Activated CD8-positive, alpha-beta T cell treated with anti-CD3 and anti-CD28 coated beads for 36 hours (primary cell): ENCODE data around the gene SPATA46. TPM values are rescaled to one million over a fixed set of nuclear protein-coding genes. Genes with fewer than 3 reads are reported as not detected.

ENCODE experiments used
- ATAC-seq: fragments of 200-7000 bp; cut with Tn5 transposase; one replicate; pipeline ENCODE4 v1.10.0; 2021; ENCODE audit warnings: mild to moderate bottlenecking, moderate library complexity
- CTCF ChIA-PET: fragments of 350-600 bp; sonication (Branson Sonifier 250); formaldehyde crosslinking; loops from one replicate; lab custom pipeline; 2021; ENCODE audit warnings: antibody characterized with exemption; lab: Charles Lee
- POLR2A ChIA-PET: fragments of 350-600 bp; sonication (Branson Sonifier 250); formaldehyde crosslinking; loops from one replicate; lab custom pipeline; 2021; ENCODE audit warnings: antibody characterized with exemption; lab: Charles Lee
- DNase-seq: peaks from one replicate; pipeline ENCODE4 v3.0.0-alpha.2; 2020
- H3K27ac Mint-ChIP-seq: one replicate; pipeline ENCODE4 v1.8.0; 2021; ENCODE audit warnings: mild to moderate bottlenecking, mixed read lengths
- H3K27me3 Mint-ChIP-seq: one replicate; pipeline ENCODE4 v1.8.0; 2021; ENCODE audit warnings: mixed read lengths
- H3K36me3 Mint-ChIP-seq: one replicate; pipeline ENCODE4 v1.8.0; 2021; ENCODE audit warnings: low read depth, mixed read lengths
- H3K4me1 Mint-ChIP-seq: one replicate; pipeline ENCODE4 v1.8.0; 2021; ENCODE audit warnings: low read depth, mixed read lengths
- H3K4me3 Mint-ChIP-seq: one replicate; pipeline ENCODE4 v1.8.0; 2021; ENCODE audit warnings: mild to moderate bottlenecking, moderate library complexity, mixed read lengths
- H3K9me3 Mint-ChIP-seq: one replicate; pipeline ENCODE4 v1.8.0; 2021; ENCODE audit warnings: mixed read lengths
- intact Hi-C: fragments of 100-400 bp; cut with micrococcal nuclease; formaldehyde crosslinking; loops from one replicate; pipeline ENCODE4 v1.10.0; 2022
- total RNA-seq, 2 experiments: library from RNA; stranded (reverse); gene quantifications; one replicate each; pipeline ENCODE4 v1.2.3, GENCODE V29; 2021
- TF ChIP-seq, protein P1 (sequence below): fragments of 200-600 bp; IDR thresholded peaks from one replicate; pipeline ENCODE4 v1.8.0; 2022; ENCODE audit warnings: antibody characterized with exemption, mild to moderate bottlenecking

SPATA46 gene
- total RNA-seq, 2 experiments from 2014 or later, result not detected

DNA sequence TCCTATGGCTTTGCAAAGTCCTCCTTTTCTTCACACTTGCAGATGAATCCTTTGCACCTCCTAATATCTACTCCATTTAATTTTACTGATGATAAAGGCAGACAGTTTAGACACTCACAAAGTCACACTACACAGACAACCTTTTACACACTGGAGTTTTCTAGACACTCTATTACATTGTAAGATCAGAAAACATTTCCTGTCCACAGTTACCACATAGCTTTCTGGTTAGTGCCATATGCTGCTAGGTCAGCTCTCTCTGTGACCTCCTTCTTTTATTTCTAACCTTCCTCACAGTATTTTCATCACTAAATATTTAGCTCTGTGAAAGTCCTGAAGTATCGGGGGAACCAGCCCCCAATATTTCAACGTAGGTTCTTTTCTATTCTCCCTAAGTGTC is 30.2 kb upstream of the SPATA46 start:
- H3K4me3 Mint-ChIP-seq, result no peak overlapping the region
- peaks cover 12% of the 10 kb centered on the region for H3K27me3 Mint-ChIP-seq
- no peak overlapping the region for H3K27ac Mint-ChIP-seq
- intact Hi-C loops, result no loop called here
- POLR2A ChIA-PET, result interaction anchor here (0.6 kb wide), 1 partner anchor 78 kb away, joined by 3 read pairs; no protein-coding TSS in a partner anchor
- H3K4me1 Mint-ChIP-seq, result no peaks in the 10 kb centered on the region
- no peaks in the 10 kb centered on the region for H3K9me3 Mint-ChIP-seq
- ATAC-seq (no peak), DNase-seq (no peak)
- CTCF ChIA-PET, result interaction anchor here (0.7 kb wide), 1 partner anchor 15 kb away, joined by 3 read pairs; no protein-coding TSS in a partner anchor
- no peaks in the 10 kb centered on the region for H3K36me3 Mint-ChIP-seq
- TF ChIP-seq, protein P1, sequence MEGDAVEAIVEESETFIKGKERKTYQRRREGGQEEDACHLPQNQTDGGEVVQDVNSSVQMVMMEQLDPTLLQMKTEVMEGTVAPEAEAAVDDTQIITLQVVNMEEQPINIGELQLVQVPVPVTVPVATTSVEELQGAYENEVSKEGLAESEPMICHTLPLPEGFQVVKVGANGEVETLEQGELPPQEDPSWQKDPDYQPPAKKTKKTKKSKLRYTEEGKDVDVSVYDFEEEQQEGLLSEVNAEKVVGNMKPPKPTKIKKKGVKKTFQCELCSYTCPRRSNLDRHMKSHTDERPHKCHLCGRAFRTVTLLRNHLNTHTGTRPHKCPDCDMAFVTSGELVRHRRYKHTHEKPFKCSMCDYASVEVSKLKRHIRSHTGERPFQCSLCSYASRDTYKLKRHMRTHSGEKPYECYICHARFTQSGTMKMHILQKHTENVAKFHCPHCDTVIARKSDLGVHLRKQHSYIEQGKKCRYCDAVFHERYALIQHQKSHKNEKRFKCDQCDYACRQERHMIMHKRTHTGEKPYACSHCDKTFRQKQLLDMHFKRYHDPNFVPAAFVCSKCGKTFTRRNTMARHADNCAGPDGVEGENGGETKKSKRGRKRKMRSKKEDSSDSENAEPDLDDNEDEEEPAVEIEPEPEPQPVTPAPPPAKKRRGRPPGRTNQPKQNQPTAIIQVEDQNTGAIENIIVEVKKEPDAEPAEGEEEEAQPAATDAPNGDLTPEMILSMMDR, result no peak

DNA sequence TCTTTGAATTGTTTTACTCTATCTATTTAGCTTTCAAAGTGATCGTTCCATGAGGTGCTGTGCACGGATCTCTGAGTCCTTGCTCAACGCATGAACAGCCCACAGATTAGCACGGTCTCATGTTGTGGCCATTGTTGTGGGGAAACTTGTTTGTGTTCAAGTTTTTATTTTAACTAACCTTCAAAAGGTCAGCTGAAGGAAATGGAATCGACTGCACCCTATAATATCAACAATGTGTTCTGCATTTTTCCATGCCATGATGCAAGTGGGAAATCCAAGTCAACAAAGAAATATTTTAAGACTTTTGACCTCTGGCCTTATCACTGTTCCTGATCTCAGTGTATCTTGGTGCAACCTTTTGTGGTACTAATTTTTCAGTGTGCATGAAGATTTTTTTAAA is 29.1 kb upstream of the SPATA46 start:
- DNase-seq (no peak), ATAC-seq (no peak)
- ChIA-PET CTCF (no interaction called here), POLR2A (no interaction called here)
- Mint-ChIP-seq H3K36me3 (no peaks in the 10 kb centered on the region), H3K4me1 (no peaks in the 10 kb centered on the region), H3K4me3 (no peak overlapping the region), H3K27ac (no peak overlapping the region), H3K27me3 (peaks cover 13% of the 10 kb centered on the region), H3K9me3 (no peaks in the 10 kb centered on the region)
- TF ChIP-seq, protein P1, result no peak
- intact Hi-C loops, result no loop called here

DNA sequence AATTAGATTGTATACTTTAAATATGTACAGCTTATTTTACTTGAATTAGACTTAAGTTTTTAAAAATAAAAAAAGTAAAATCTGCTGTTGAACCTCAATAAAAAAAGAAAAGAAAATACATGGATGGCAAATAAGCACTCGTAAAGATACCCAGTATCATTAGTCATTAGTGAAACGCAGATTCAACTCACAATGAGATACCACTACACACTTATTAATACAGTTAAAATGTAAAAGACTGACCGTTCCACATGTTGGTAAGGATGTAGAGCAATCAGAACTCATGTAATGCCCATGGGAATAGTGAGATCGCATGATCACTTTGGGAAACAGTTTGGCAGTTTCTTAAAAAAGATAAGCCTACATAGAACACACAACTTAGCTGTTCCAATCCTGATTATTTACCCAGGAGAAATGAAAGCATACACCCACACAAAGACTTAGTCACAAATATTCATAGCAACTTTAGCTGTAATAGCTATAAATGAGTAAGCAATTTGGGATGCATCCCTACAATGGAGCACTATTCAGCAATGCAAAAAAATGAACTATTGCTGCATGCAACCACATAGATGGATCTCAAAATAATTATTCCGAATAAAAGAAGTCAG is 28.0 kb upstream of the SPATA46 start:
- H3K4me1 Mint-ChIP-seq, result no peaks in the 10 kb centered on the region
- no peaks in the 10 kb centered on the region for H3K9me3 Mint-ChIP-seq
- H3K27ac Mint-ChIP-seq, result no peak overlapping the region
- peaks cover 12% of the 10 kb centered on the region for H3K27me3 Mint-ChIP-seq
- intact Hi-C loops, result no loop called here
- DNase-seq (no peak), ATAC-seq (no peak)
- ChIA-PET POLR2A (no interaction called here), CTCF (no interaction called here)
- TF ChIP-seq, protein P1, result no peak
- no peak overlapping the region for H3K4me3 Mint-ChIP-seq
- no peaks in the 10 kb centered on the region for H3K36me3 Mint-ChIP-seq

DNA sequence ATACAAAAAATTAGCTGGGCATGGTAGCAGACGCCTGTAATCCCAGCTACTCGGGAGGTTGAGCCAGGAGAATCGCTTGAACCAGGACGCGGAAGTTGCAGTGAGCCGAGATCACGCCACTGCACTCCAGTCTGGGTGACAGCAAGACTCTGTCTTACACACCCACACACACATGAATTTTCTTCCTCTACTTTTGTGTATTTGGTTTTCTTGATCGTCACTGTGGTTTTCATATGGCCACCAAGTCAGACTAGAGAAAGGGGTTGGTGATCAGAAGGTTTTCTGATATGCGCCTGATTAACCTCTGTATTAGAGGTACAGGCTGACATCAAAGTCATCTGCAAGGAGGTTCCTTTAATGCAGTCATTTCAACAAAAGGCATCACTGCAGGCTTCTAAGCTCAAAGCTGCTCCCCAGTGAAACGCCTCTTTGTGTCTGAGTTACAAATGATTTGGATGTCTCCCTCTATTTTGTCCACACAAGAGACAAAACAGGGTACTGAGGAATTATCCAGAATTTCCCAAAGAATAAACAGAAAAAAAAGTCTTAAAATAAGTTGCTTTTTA is 24.2 kb upstream of the SPATA46 start:
- intact Hi-C loops, result no loop called here
- H3K27me3 Mint-ChIP-seq, result peaks cover 30% of the 10 kb centered on the region
- ChIA-PET CTCF (interaction anchor here (1.0 kb wide), 1 partner anchor 9 kb away, joined by 4 read pairs; no protein-coding TSS in a partner anchor), POLR2A (no interaction called here)
- TF ChIP-seq, protein P1, result no peak
- no peak overlapping the region for H3K27ac Mint-ChIP-seq
- no peak for ATAC-seq
- H3K4me1 Mint-ChIP-seq, result no peaks in the 10 kb centered on the region
- H3K9me3 Mint-ChIP-seq, result no peaks in the 10 kb centered on the region
- H3K36me3 Mint-ChIP-seq, result no peaks in the 10 kb centered on the region
- no peak for DNase-seq
- no peak overlapping the region for H3K4me3 Mint-ChIP-seq

DNA sequence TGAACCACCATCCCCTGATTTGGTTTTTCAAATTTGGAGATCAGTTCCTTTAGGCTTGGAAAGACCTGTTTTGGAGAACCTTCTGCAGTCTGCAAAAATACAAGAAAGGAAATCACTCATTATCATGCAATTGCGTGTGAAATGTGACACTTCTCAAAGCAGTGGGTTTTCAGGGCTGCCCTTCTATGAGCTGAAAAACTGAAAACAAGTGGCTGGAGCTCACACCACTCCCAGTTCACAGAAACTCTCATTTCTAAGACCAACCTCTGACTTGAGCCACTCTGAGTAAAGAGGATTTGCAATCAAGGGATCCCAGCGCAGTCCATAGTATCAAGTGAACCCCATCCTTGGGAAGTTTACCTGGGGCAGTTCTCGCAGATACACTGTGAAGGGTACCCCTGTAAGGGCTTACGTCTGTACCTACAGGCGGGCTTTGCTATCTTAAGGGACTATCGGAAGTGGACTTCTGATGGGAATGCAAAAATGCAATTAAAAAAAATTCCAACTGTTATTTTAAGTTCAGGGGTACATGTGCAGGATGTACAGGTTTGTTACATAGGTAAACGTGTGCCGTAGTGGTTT is 22.4 kb upstream of the SPATA46 start:
- no peak overlapping the region for H3K4me3 Mint-ChIP-seq
- TF ChIP-seq, protein P1, result no peak
- ATAC-seq (no peak), DNase-seq (no peak)
- ChIA-PET POLR2A (no interaction called here), CTCF (no interaction called here)
- peaks cover 30% of the 10 kb centered on the region for H3K27me3 Mint-ChIP-seq
- no peaks in the 10 kb centered on the region for H3K9me3 Mint-ChIP-seq
- intact Hi-C loops, result no loop called here
- H3K36me3 Mint-ChIP-seq, result no peaks in the 10 kb centered on the region
- H3K4me1 Mint-ChIP-seq, result no peaks in the 10 kb centered on the region
- H3K27ac Mint-ChIP-seq, result no peak overlapping the region
